EL (cell line): ENCODE results near the gene ADAMTS12.

Experiments
- DNase-seq: peaks from one replicate; pipeline ENCODE4 v3.0.0-alpha.2; 2016

Gene ADAMTS12

GRCh38 chr5:33701951-33702350, 189.8 kb downstream of the ADAMTS12 start:
- DNase-seq, result no peak

- DNase-seq, result peak; percentile 65
Observed at GRCh38 chr5:33701251-33701650, 190.5 kb downstream of the ADAMTS12 start.

- DNase-seq, result no peak
Observed at GRCh38 chr5:33696411-33696810, 195.4 kb downstream of the ADAMTS12 start.

- DNase-seq, result peak; percentile 26
Observed at GRCh38 chr5:33692980-33693379, 198.8 kb downstream of the ADAMTS12 start.

- DNase-seq, result peak; percentile 54
Observed at GRCh38 chr5:33691856-33692255, 199.9 kb downstream of the ADAMTS12 start.

- peak; percentile 95 for DNase-seq
Observed at GRCh38 chr5:33690374-33691135, 201.2 kb downstream of the ADAMTS12 start.

- no peak for DNase-seq
Observed at GRCh38 chr5:33688526-33688925, 203.3 kb downstream of the ADAMTS12 start.

GRCh38 chr5:33688066-33688465, 203.7 kb downstream of the ADAMTS12 start:
- DNase-seq, result no peak

GRCh38 chr5:33685873-33686755, 205.7 kb downstream of the ADAMTS12 start:
- no peak for DNase-seq

GRCh38 chr5:33684496-33685159, 207.2 kb downstream of the ADAMTS12 start:
- DNase-seq, result no peak

- peak; percentile 51 for DNase-seq
Observed at GRCh38 chr5:33679791-33680190, 212.0 kb downstream of the ADAMTS12 start.

- DNase-seq, result no peak
Observed at GRCh38 chr5:33675958-33676464, 215.8 kb downstream of the ADAMTS12 start.

GRCh38 chr5:33671700-33672291, 220.0 kb downstream of the ADAMTS12 start:
- no peak for DNase-seq

GRCh38 chr5:33662722-33663427, 228.9 kb downstream of the ADAMTS12 start:
- DNase-seq, result peak; percentile 89

GRCh38 chr5:33659526-33660169, 232.1 kb downstream of the ADAMTS12 start:
- no peak for DNase-seq

- DNase-seq, result no peak
Observed at GRCh38 chr5:33657804-33658440, 233.9 kb downstream of the ADAMTS12 start.

GRCh38 chr5:33657176-33657575, 234.6 kb downstream of the ADAMTS12 start:
- no peak for DNase-seq

GRCh38 chr5:33650911-33651310, 240.9 kb downstream of the ADAMTS12 start:
- DNase-seq, result peak; percentile 24

- DNase-seq, result peak; percentile 88
Observed at GRCh38 chr5:33649549-33650482, 242.0 kb downstream of the ADAMTS12 start.
